CD4-positive, alpha-beta T cell (primary cell): ENCODE data around the gene GMEB2. TPM values are rescaled to one million over a fixed set of nuclear protein-coding genes. Genes with fewer than 3 reads are reported as not detected.
A peak's percentile ranks its signal among the peaks of the same experiment; 100 is the strongest.

Experiments used
- ATAC-seq: fragments of 200-7000 bp; cut with Tn5 transposase; one replicate; pipeline ENCODE4 v1.10.0; 2022; ENCODE audit warnings: mild to moderate bottlenecking; ENCODE audit not compliant: poor library complexity
- CTCF ChIA-PET: fragments of 350-600 bp; sonication (Branson Sonifier 250); formaldehyde crosslinking; loops from one replicate; lab custom pipeline; 2021; ENCODE audit warnings: antibody characterized with exemption, inconsistent platforms; lab: Charles Lee
- POLR2A ChIA-PET: fragments of 350-600 bp; sonication (Branson Sonifier 250); formaldehyde crosslinking; loops from one replicate; lab custom pipeline; 2021; ENCODE audit warnings: antibody characterized with exemption, inconsistent platforms; lab: Charles Lee
- DNase-seq, 14 experiments: peaks; one replicate each; pipeline ENCODE4 v3.0.0-alpha.2; 2013 to 2020; ENCODE audit warnings: mixed read lengths in 2 of 14
- H3K27ac ChIP-seq, 2 donors: one replicate each; pipeline versions ENCODE4 v1.5.1 to v1.7.0; 2013; ENCODE audit warnings: low read length in 2 of 2, low read depth in 1 of 2, mild to moderate bottlenecking in 1 of 2
- H3K27me3 ChIP-seq, 2 experiments: 1 replicate in 1 of 2; 2 replicates in 1 of 2; pipeline versions ENCODE4 v1.6.1 to v1.7.0; 2013; ENCODE audit warnings: low read length in 2 of 2, control low read depth in 1 of 2, mild to moderate bottlenecking in 1 of 2, moderate library complexity in 1 of 2; ENCODE audit not compliant: insufficient read depth in 2 of 2, control insufficient read depth in 1 of 2
- H3K36me3 ChIP-seq: one replicate; pipeline ENCODE4 v1.6.1; 2013; ENCODE audit warnings: low read length, control low read depth; ENCODE audit not compliant: insufficient read depth
- H3K4me1 ChIP-seq: one replicate; pipeline ENCODE4 v1.6.1; 2013; ENCODE audit warnings: low read length, control low read depth; ENCODE audit not compliant: insufficient read depth
- H3K4me3 ChIP-seq: one replicate; pipeline ENCODE4 v1.5.1; 2013; ENCODE audit warnings: mild to moderate bottlenecking, low read length, moderate library complexity
- H3K9me3 ChIP-seq, 2 experiments: 1 replicate in 1 of 2; 2 replicates in 1 of 2; pipeline versions ENCODE4 v1.6.1 to v1.7.0; 2013; ENCODE audit warnings: low read length in 2 of 2, mild to moderate bottlenecking in 2 of 2, control low read depth in 1 of 2, moderate library complexity in 1 of 2; ENCODE audit not compliant: control insufficient read depth in 1 of 2, insufficient read depth in 1 of 2
- H3K27ac Mint-ChIP-seq: one replicate; pipeline ENCODE4 v1.8.0; 2020; ENCODE audit warnings: mixed read lengths
- H3K27me3 Mint-ChIP-seq: one replicate; pipeline ENCODE4 v1.8.0; 2021; ENCODE audit warnings: mixed read lengths
- H3K36me3 Mint-ChIP-seq: one replicate; pipeline ENCODE4 v1.8.0; 2021; ENCODE audit warnings: low read depth, mixed read lengths
- H3K4me1 Mint-ChIP-seq: one replicate; pipeline ENCODE4 v1.8.0; 2021; ENCODE audit warnings: low read depth, mixed read lengths
- H3K4me3 Mint-ChIP-seq: one replicate; pipeline ENCODE4 v1.8.0; 2020; ENCODE audit warnings: mild to moderate bottlenecking, mixed read lengths
- H3K9me3 Mint-ChIP-seq: one replicate; pipeline ENCODE4 v1.8.0; 2020; ENCODE audit warnings: mixed read lengths
- CTCF ChIP-seq: fragments of 200-600 bp; IDR thresholded peaks from one replicate; pipeline ENCODE4 v1.8.0; 2022; ENCODE audit warnings: antibody characterized with exemption, mild to moderate bottlenecking
- intact Hi-C, 2 experiments: fragments of 100-400 bp; cut with DNase I in 1 of 2; cut with micrococcal nuclease in 1 of 2; formaldehyde crosslinking; loops; one replicate each; pipeline versions ENCODE4 v1.15.1 to v1.9.0; 2023 to 2025; cut with DNase I, micrococcal nuclease
- total RNA-seq, 174 experiments: library from RNA in 2 of 174; stranded (reverse) in 2 of 174; gene quantifications; one replicate each; pipeline ENCODE4 v1.2.3 and lab custom pipeline; 2021 to 2026

Gene GMEB2
- total RNA-seq, 2 experiments from 2014 or later, result 32.9 to 34.0 TPM

GRCh38 chr20:63653974-63654668 lies 27.2 kb upstream of the GMEB2 start:
- intact Hi-C loops, result loop anchor here (5.0 to 10.0 kb wide), 4 partner anchors 81 to 411 kb away; partner anchors contain the start of genes ABHD16B (in 1 of the 2), LIME1 (in 1 of the 2), PPDPF (in 1 of the 2) and SLC2A4RG (in 1 of the 2)
- peaks cover 18% of the 10 kb centered on the region for H3K36me3 Mint-ChIP-seq
- ChIA-PET CTCF (interaction anchor here (0.7 kb wide), 1 partner anchor 12 kb away, joined by 4 read pairs; no protein-coding TSS in a partner anchor), POLR2A (interaction anchor here (1.0 to 3.0 kb wide), 5 partner anchors 12 to 82 kb away, joined by 3 to 11 read pairs (median 5); partner anchors contain the start of genes GMEB2 and LIME1)
- H3K4me1 Mint-ChIP-seq, result peaks cover 35% of the 10 kb centered on the region
- peak overlapping the region; percentile 87 for H3K4me3 Mint-ChIP-seq
- DNase-seq (no peak), ATAC-seq (no peak)
- H3K36me3 ChIP-seq, result no peaks in the 10 kb centered on the region
- H3K9me3 Mint-ChIP-seq, result no peaks in the 10 kb centered on the region
- no peak for TF ChIP-seq CTCF
- H3K4me1 ChIP-seq, result peaks cover 60% of the 10 kb centered on the region
- peak overlapping the region; percentile 70 for H3K4me3 ChIP-seq
- no peaks in the 10 kb centered on the region for H3K27me3 ChIP-seq
- peak overlapping the region; percentile 81 for H3K27ac Mint-ChIP-seq
- no peaks in the 10 kb centered on the region for H3K9me3 ChIP-seq
- no peaks in the 10 kb centered on the region for H3K27me3 Mint-ChIP-seq
- H3K27ac ChIP-seq, result peak overlapping the region; percentile 34 to 56

GRCh38 chr20:63653041-63653973 lies 26.4 kb upstream of the GMEB2 start, which contains the start of gene STMN3:
TSS of gene STMN3 (minus strand) at chr20:63653424. CDS start at chr20:63653345, 79 bp downstream.
- H3K36me3 ChIP-seq, result no peaks in the 10 kb centered on the region
- intact Hi-C loops, result loop anchor here (5.0 to 10.0 kb wide), 4 partner anchors 81 to 411 kb away; partner anchors contain the start of genes ABHD16B (in 1 of the 2), LIME1 (in 1 of the 2), PPDPF (in 1 of the 2) and SLC2A4RG (in 1 of the 2)
- no peaks in the 10 kb centered on the region for H3K9me3 ChIP-seq
- Mint-ChIP-seq H3K27ac (peak within 1 kb of the TSS; percentile 81), H3K4me3 (peak within 1 kb of the TSS; percentile 97), H3K4me1 (peaks cover 27% of the 10 kb centered on the region), H3K36me3 (peaks cover 14% of the 10 kb centered on the region), H3K27me3 (no peaks in the 10 kb centered on the region), H3K9me3 (no peaks in the 10 kb centered on the region)
- H3K4me1 ChIP-seq, result peaks cover 53% of the 10 kb centered on the region
- CTCF ChIA-PET, result interaction anchor here (0.7 kb wide), 1 partner anchor 11 kb away, joined by 4 read pairs; no protein-coding TSS in a partner anchor
- POLR2A ChIA-PET, result interaction anchor here (1.0 to 3.0 kb wide), 7 partner anchors 12 to 97 kb away, joined by 3 to 14 read pairs (median 5); partner anchors contain the start of genes GMEB2 and LIME1
- no peaks in the 10 kb centered on the region for H3K27me3 ChIP-seq
- DNase-seq, result peak in 13 of 14 experiments; percentile 46 to 85 (median 69)
- ATAC-seq, result peak; percentile 39
- H3K27ac ChIP-seq, result peak within 1 kb of the TSS; percentile 34 to 56
- peak within 1 kb of the TSS; percentile 70 for H3K4me3 ChIP-seq
- no peak for TF ChIP-seq CTCF
